Measurements from ENCODE around the gene DIS3L. TPM values are rescaled to one million over a fixed set of nuclear protein-coding genes. Genes with fewer than 3 reads are reported as not detected.

Gene DIS3L
- total and polyA plus RNA-seq, 2 of the 13 experiments (the other 11 are each of a cell fraction or from before 2014, with no cell fraction given) = 21.0 to 50.5 TPM

- FAIRE-seq (no peak), ATAC-seq (no peak), DNase-seq (ENCODE audit: low spot score) (no peak)
- WGBS (ENCODE audit: low lambda C conversion rate) = 98% methylated on average over 4 of the region's 4 CpGs
- Histone ChIP-seq H3K79me2 (ENCODE audit: insufficient read depth, low read length) (peaks cover 36% of the 10 kb centered on the region), H3K4me2 (ENCODE audit: low read depth, low read length) (no peak overlapping the region), H4K20me1 (ENCODE audit: insufficient read depth, low read length) (no peaks in the 10 kb centered on the region), H3K9me3 (ENCODE audit: low read length) (no peaks in the 10 kb centered on the region), H2AFZ (ENCODE audit: low read length) (no peak overlapping the region), H3K36me3 (replicated peaks in 1 of 2; ENCODE audit: control insufficient read depth in 1 of 2, insufficient read depth in 2 of 2, low read length in 2 of 2) (peaks cover 1 to 21% of the 10 kb centered on the region in 2 experiments; a peak in 4 of 5 replicates), H3K4me3 (replicated peaks in 1 of 3; ENCODE audit: insufficient read depth in 1 of 3, low read depth in 2 of 3, low read length in 3 of 3) (no peak overlapping the region), H3K9ac (ENCODE audit: insufficient read depth, low read depth, low read length) (no peak overlapping the region), H3K27me3 (ENCODE audit: control insufficient read depth in 1 of 2, insufficient read depth in 2 of 2, low read length in 2 of 2) (no peaks in the 10 kb centered on the region; a peak in 1 of 5 replicates), H3K27ac (ENCODE audit: extremely low read length, insufficient read depth, low read length) (no peak overlapping the region), H3K4me1 (ENCODE audit: insufficient read depth, low read length) (peaks cover 28% of the 10 kb centered on the region)
- in situ Hi-C loops (cut with HindIII; ENCODE audit: extremely low pct_ligation_motif_present, low pct_unique_long_range_greater_than_20kb) (no loop called here), intact Hi-C loops (cut with micrococcal nuclease; ENCODE audit: unreplicated experiment) (loop anchor here (10.0 kb wide), 1 partner anchor 86 kb away; the partner anchor contains the start of gene MAP2K1)
- ChIA-PET POLR2A (interaction anchor here (0.7 kb wide), 1 partner anchor 166 kb away, joined by 3 read pairs; no protein-coding TSS in a partner anchor), CTCF (ENCODE audit: low intra/inter-chr PET ratio, low total read pairs) (no interaction called here)
- BruUV-seq (replicated peaks) = no TSS peak
- TF ChIP-seq NCOA5 (CRISPR knock-in tag; IDR thresholded peaks at IDR 0.05) = no peak
- no peak for TF ChIP-seq ZBTB20 (CRISPR knock-in tag; IDR thresholded peaks at IDR 0.05; ENCODE audit: borderline replicate concordance, low read depth)
- no peak for TF ChIP-seq ZKSCAN1 (IDR thresholded peaks at IDR 0.05; ENCODE audit: low read length)
- TF ChIP-seq CSRNP2 (CRISPR knock-in tag; conservative IDR thresholded peaks at IDR 0.05; ENCODE audit: low read depth) = no peak
- no peak for TF ChIP-seq USF2 (IDR thresholded peaks at IDR 0.05; ENCODE audit: low read depth, low read length)
- no peak for TF ChIP-seq USF2 (CRISPR knock-in tag; IDR thresholded peaks at IDR 0.05; ENCODE audit: borderline replicate concordance)
- TF ChIP-seq ZNF34 (CRISPR knock-in tag; IDR thresholded peaks at IDR 0.05; ENCODE audit: borderline replicate concordance) = no peak
- no peak for TF ChIP-seq SRSF1 (optimal IDR thresholded peaks at IDR 0.05; ENCODE audit: low read depth, low read length)
- TF ChIP-seq ZFP37 (CRISPR knock-in tag; IDR thresholded peaks at IDR 0.05; ENCODE audit: borderline replicate concordance) = no peak
- TF ChIP-seq NFIB (CRISPR knock-in tag; IDR thresholded peaks at IDR 0.05; ENCODE audit: borderline replicate concordance) = no peak
- no peak for TF ChIP-seq TBX3 (IDR thresholded peaks at IDR 0.05; ENCODE audit: borderline replicate concordance)
- TF ChIP-seq ZZZ3 (CRISPR knock-in tag; IDR thresholded peaks at IDR 0.05; ENCODE audit: borderline replicate concordance) = no peak
- no peak for TF ChIP-seq ZNF292 (CRISPR knock-in tag; IDR thresholded peaks at IDR 0.05; ENCODE audit: borderline replicate concordance, low read depth)
- TF ChIP-seq BCLAF1 (IDR thresholded peaks at IDR 0.05) = no peak
- no peak for TF ChIP-seq FIP1L1 (IDR thresholded peaks at IDR 0.05; ENCODE audit: borderline replicate concordance, insufficient read depth, low read depth, low read length)
- no peak for TF ChIP-seq ZUFSP (CRISPR knock-in tag; IDR thresholded peaks at IDR 0.05; ENCODE audit: borderline replicate concordance)
These were observed 5.5 kb downstream of the DIS3L start for GRCh38 chr15:66298803-66299251.

All from HepG2 (cell line).